GM12873 (cell line): ENCODE measurements around the gene RFTN1.

ENCODE experiments used
- TF ChIP-seq, protein P1 (sequence below): IDR thresholded peaks from 2 replicates; pipeline ENCODE4 v1.5.1; 2012; ENCODE audit warnings: low read depth, mild to moderate bottlenecking, moderate library complexity, low read length, control low read depth; ENCODE audit not compliant: insufficient read depth; ENCODE audit errors: missing control alignments

RFTN1 gene

DNA sequence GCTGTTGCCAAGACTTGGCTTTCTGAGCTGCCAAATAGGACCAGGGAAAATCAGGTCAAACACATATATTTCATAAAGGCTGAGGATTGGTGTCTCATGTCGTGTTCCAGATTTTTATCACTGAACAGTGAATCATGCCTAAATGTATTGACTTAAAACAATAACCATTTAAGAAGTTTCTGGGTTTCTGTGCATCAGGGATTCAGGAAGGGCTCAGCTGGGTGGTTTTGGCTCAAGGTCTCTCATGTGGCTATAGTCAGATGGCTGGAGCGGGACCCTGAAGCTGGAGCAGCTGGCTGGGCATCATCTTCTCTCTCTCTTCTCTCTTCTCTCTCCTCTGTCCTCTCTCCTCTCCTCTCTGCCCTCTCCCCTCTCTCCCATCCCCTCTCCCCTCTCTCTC is 10.7 kb upstream of the RFTN1 start:
- TF ChIP-seq, protein P1, sequence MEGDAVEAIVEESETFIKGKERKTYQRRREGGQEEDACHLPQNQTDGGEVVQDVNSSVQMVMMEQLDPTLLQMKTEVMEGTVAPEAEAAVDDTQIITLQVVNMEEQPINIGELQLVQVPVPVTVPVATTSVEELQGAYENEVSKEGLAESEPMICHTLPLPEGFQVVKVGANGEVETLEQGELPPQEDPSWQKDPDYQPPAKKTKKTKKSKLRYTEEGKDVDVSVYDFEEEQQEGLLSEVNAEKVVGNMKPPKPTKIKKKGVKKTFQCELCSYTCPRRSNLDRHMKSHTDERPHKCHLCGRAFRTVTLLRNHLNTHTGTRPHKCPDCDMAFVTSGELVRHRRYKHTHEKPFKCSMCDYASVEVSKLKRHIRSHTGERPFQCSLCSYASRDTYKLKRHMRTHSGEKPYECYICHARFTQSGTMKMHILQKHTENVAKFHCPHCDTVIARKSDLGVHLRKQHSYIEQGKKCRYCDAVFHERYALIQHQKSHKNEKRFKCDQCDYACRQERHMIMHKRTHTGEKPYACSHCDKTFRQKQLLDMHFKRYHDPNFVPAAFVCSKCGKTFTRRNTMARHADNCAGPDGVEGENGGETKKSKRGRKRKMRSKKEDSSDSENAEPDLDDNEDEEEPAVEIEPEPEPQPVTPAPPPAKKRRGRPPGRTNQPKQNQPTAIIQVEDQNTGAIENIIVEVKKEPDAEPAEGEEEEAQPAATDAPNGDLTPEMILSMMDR, result no peak

DNA sequence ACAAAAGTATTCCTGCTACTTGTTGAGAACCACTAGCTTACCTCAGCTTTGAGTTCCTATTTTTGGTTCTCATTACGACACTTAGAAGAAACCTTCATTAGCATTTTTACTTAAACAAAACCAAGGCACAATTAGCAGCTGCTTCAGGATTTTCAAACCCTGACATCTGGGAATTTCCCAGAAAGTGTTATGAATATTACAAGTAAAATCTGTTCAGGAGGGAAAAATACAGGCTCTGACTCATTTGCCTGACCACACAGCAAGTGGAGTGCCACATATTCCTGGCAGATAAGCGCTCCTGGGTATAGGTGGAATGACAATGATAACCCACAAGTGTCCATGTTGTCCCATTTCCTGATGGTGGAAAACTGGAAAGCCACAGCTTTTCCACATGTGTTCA is 10.3 kb upstream of the RFTN1 start:
- TF ChIP-seq, protein P1, result no peak

DNA sequence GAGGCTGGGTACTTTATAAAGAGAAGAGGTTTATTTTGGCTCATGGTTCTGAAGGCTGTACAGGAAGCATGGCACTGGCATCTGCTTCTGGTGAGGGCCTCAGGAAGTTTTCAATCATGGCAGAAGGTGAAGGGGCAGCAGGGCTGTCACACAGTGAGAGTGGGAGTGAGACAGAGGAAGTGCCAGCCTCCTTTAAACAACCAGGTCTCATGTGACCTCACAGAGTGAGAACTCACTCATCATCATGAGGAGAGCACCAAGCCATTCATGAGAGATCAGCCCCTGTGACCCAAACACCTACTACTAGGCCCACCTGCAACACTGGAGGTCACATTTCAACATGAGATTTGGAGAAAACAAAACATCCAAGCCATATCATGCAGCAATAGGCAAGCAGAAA is 9.3 kb upstream of the RFTN1 start:
- TF ChIP-seq, protein P1, result no peak

DNA sequence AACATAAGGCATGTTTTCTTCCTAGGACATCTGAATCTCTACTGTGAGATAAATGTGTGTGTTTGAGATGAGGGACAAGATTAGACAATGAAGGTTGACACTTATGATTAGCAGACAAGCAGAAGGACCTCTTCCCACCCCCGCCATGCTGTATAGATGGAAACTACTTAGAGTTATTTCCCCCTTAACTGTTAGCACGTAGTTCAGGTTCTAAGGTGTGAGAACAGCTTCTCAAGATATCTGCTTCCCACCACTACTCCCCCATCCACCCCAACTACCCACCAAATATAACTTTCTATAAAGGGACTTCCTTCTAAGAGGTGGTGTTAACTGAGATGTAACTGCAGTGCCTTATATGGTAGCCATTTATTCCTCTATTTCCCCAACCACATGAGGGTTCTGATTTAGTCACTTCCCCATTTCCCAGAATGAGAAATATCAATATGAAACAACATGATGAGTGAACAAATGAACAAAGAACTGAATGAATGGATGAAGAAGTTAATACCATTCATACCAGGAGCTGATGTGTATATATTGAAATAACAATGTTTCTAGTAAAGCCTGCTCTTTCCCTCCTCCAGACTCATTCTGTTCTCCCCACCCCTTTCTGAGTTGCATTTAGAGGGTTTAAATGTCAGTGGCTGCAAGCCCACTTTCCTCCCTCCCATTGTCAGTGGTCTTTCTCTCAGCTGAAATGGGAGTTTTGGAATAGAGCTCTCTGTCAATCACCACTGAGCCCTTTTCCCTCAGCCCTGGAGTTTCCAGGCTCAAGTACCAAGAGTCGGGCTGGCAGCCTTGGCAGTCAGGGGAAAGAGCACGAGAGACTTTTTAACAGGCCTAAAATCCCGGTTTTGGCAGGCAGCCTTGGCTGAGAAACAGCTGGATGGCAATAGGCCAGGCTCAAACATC is 7.7 kb upstream of the RFTN1 start:
- TF ChIP-seq, protein P1, result no peak

DNA sequence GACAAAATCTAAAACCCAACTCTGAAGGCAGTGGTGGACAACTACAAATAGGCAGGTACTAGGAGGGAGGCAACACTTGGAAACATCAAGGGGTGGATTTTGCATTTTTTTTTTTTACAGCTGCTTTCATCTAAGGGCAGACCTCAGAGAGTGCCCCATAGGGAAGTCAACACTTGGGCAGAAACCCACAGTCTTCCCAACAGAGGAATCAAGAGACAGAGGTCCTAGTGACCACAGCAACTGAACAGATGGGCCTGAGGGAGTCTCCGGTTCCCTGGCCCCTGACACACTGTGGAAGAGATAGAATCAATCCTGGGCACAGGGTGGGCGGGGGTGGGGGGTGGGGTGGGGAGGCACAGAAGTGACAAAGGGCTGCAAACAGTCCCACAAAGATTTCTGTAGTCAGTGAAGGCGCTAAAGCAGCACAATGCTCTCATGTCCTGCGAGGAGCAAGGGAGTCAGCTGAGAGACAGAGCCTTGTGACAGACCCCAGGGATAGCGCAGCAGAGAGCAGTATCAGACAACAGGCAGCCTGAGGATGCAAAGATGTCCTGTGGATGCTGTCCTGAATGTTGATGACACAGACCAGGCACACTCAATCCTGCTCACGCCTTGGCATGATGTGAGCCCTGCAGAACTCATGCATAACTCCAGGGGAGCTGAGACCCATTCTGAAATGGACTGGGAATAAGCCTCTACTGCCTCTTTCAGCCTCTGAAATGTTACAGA is 6.9 kb upstream of the RFTN1 start:
- TF ChIP-seq, protein P1, result no peak

DNA sequence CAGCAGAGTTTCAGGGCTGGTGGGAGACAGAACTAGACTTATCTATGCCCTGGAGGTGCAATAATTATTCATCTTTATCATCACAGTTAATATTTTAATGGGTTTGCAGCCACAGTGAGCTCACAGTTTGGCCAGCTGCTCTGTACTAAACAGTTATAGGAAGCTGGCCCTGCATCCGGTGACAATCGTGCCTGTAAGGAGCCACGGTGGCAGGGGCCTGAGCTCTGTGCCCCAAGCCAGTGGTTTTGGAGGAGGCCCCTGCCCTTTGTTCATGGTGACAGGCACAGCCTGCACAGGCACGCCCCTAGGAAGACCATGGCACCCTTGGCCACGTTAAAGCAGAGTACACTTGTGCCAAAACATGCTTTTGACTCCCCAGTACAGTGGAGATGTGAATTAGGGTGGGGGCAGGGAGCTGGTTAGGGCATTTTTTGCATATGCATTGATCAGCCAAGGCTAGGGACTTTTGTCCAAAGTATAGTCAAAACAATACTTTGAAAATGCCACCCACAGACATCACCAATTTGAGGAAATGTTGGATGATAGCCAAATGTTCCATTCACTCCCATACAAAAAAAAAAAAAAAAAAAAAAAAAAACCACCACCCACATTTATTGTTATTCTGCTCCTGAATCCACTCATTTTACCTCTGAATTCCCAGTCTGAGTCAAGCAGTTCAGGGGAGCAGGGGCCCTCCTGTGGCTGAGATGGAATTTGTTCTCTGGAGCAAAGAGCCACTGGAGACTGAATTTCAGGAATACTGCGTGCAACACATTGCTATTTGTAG is 3.4 kb upstream of the RFTN1 start:
- TF ChIP-seq, protein P1, result no peak

DNA sequence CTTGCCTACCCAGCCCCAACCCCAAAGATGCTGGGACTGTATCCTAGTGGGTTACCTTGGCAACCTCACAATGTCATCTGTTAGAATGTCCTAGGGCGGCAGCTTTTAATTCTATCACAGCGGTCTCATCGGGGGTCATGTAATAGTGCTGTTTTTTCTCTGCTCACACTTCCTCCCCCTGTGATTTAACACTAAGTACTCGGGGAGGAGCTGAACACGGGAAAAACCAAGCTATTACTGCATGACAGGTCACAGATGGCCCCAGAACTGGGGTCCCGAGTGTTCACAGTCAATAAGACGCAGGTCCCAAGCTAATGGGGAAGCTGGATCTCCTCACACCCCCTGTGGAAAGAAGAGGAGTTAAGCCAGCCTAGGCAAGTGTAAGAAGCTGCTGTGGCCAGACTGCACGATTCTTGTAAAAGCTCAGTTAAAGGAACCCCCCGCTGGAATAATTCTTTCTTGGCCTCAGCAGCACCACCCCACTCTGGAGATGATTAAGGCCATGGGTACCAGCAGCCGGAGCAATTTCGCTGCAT is 2.5 kb upstream of the RFTN1 start:
- TF ChIP-seq, protein P1, result no peak
